ENCODE measurements around the gene PTN.

The PTN gene

GRCh38 chr7:137316648-137317353, 26.7 kb downstream of the PTN start:
- peaks cover 21% of the 10 kb centered on the region for H3K4me1 ChIP-seq
- H3K27me3 ChIP-seq, result no peaks in the 10 kb centered on the region
- no peak overlapping the region for H3K4me3 ChIP-seq (ENCODE audit: low read depth, low read length)
- H3K36me3 ChIP-seq, result no peaks in the 10 kb centered on the region
- DNase-seq, result no peak
- TF ChIP-seq, protein P1, sequence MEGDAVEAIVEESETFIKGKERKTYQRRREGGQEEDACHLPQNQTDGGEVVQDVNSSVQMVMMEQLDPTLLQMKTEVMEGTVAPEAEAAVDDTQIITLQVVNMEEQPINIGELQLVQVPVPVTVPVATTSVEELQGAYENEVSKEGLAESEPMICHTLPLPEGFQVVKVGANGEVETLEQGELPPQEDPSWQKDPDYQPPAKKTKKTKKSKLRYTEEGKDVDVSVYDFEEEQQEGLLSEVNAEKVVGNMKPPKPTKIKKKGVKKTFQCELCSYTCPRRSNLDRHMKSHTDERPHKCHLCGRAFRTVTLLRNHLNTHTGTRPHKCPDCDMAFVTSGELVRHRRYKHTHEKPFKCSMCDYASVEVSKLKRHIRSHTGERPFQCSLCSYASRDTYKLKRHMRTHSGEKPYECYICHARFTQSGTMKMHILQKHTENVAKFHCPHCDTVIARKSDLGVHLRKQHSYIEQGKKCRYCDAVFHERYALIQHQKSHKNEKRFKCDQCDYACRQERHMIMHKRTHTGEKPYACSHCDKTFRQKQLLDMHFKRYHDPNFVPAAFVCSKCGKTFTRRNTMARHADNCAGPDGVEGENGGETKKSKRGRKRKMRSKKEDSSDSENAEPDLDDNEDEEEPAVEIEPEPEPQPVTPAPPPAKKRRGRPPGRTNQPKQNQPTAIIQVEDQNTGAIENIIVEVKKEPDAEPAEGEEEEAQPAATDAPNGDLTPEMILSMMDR (IDR thresholded peaks at IDR 0.05; ENCODE audit: low read depth, low read length), result no peak
- H3K9me3 ChIP-seq, result no peaks in the 10 kb centered on the region

DNA sequence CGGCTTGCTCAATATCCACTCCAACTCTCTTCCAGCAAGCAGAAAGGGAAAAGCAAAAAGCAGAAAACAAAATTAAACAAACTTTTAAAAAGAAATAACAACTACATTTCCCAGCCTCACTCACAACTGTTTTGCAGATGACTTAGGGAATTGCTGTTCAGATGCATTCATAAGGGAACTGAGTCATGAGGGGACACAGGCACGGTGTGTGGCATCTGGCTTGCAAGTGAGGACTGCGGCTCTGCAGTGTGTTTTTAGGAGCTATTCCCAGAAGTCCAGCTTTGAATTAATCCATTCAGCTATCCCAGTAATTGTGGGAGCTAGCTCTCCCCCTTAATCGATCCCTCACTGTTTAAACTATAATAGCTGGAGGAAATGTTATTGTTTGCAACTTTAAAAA, 30.3 kb downstream of the PTN start:
- H3K4me1 ChIP-seq, result peaks cover 21% of the 10 kb centered on the region
- TF ChIP-seq, protein P1 (IDR thresholded peaks at IDR 0.05; ENCODE audit: low read depth, low read length), result no peak
- H3K4me3 ChIP-seq (ENCODE audit: low read depth, low read length), result no peak overlapping the region
- no peaks in the 10 kb centered on the region for H3K9me3 ChIP-seq
- no peaks in the 10 kb centered on the region for H3K27me3 ChIP-seq
- no peaks in the 10 kb centered on the region for H3K36me3 ChIP-seq
- DNase-seq, result peak; percentile 32

DNA sequence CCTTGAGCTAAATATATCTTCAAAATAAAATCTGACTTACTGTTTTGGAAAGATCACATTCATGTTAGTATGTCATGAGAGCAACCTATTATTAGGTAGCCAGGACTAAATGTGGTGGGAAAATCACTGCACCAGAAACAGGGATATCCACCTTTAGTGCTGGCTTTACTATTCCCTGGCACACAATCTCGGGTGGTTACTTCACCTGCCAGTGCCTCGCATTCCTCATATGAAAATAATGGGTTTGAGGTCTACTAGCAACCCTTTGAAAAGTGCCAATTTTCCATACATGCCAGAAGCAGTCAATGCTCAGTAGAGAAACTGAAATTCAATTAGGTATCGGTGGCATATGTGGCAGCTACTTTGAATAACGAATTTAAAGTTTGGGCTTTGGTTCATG, 36.8 kb downstream of the PTN start:
- TF ChIP-seq, protein P1 (IDR thresholded peaks at IDR 0.05; ENCODE audit: low read depth, low read length), result no peak
- Histone ChIP-seq H3K27me3 (no peaks in the 10 kb centered on the region), H3K9me3 (no peaks in the 10 kb centered on the region), H3K4me3 (ENCODE audit: low read depth, low read length) (peak overlapping the region; percentile 31), H3K36me3 (no peaks in the 10 kb centered on the region), H3K4me1 (peaks cover 21% of the 10 kb centered on the region)
- no peak for DNase-seq

DNA sequence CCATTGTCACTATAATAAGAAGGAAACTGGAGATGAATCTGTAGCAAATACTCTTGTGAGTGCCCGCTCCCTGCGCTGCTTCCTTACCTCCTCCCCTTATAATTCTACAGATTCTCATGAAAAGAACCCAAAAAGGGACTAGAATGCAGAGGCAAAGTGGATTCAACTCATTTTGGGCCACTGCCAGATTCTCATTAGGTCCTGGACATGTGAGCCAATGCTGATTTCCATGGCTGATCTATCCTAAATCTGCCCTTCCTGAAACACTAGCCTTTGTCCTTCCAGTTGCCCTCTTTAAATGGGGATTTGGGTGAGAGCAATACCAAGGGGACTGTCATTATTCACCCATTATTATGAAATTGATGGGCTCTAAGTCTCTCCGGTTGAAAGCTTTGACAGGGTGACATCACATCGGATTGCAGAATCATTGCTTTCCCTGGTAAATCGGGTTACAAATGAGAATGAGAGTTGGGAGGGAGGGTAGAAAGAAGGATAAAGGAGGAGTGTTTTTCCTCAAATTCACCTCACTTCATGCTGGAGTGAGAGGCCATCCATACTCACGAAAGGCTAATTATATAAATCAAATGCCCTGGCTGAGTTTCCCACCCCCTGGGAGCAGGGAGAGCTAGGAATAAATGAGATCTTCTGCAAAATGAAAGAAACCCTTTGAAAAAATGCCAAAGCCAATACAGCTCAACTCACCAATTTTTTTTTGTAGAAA, 37.5 kb downstream of the PTN start:
- no peaks in the 10 kb centered on the region for H3K9me3 ChIP-seq
- DNase-seq, result peak; percentile 33
- no peaks in the 10 kb centered on the region for H3K27me3 ChIP-seq
- TF ChIP-seq, protein P1 (IDR thresholded peaks at IDR 0.05; ENCODE audit: low read depth, low read length), result no peak
- H3K4me1 ChIP-seq, result peaks cover 21% of the 10 kb centered on the region
- H3K4me3 ChIP-seq (ENCODE audit: low read depth, low read length), result peak overlapping the region; percentile 31
- H3K36me3 ChIP-seq, result no peaks in the 10 kb centered on the region

DNA sequence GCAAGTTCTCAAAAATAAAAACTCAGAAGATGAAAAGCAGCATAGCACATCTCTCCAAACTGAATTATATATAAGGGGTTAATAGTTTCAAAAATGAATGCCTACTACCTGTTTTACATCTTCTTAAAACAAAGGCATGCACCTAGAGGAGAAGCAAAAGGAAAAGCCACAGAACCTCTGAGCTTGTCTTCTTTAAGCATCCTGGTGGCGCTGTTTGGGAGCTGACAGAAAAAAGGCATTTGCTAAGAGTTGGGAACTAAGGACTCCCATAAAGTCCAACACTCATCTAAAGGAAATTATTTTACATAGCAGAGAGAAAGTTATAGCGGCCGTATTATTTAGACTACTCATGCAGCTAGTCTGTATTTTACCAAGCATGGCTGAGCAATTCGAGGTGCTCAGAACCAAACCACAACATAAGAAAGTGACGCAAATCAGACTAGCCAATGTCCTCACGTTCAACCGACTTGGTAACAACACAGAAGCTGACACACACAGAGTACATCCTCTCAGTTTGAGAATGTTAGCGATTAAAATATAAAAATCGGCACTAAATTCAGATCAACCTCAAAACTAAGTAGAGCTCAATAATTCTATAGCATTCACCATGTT, 38.8 kb downstream of the PTN start:
- Histone ChIP-seq H3K4me3 (ENCODE audit: low read depth, low read length) (no peak overlapping the region), H3K27me3 (no peaks in the 10 kb centered on the region), H3K9me3 (no peaks in the 10 kb centered on the region), H3K36me3 (no peaks in the 10 kb centered on the region), H3K4me1 (peaks cover 21% of the 10 kb centered on the region)
- no peak for DNase-seq
- TF ChIP-seq, protein P1 (IDR thresholded peaks at IDR 0.05; ENCODE audit: low read depth, low read length), result peak; percentile 24

- TF ChIP-seq, protein P1 (IDR thresholded peaks at IDR 0.05; ENCODE audit: low read depth, low read length), result no peak
- H3K27me3 ChIP-seq, result no peaks in the 10 kb centered on the region
- no peak for DNase-seq
- no peaks in the 10 kb centered on the region for H3K9me3 ChIP-seq
- H3K4me1 ChIP-seq, result peaks cover 21% of the 10 kb centered on the region
- no peaks in the 10 kb centered on the region for H3K36me3 ChIP-seq
- no peak overlapping the region for H3K4me3 ChIP-seq (ENCODE audit: low read depth, low read length)
These were observed 39.4 kb downstream of the PTN start for GRCh38 chr7:137304165-137304564.
